PFSK-1 (cell line): Measurements from ENCODE around the gene EMILIN1.

ENCODE experiments used
- FOXP2 ChIP-seq: optimal IDR thresholded peaks from 2 replicates; pipeline ENCODE3; 2011; ENCODE audit warnings: borderline replicate concordance, control low read depth, inconsistent platforms; ENCODE audit not compliant: insufficient read depth; ENCODE audit errors: extremely low read length, extremely low read depth
- POLR2AphosphoS5 ChIP-seq: IDR thresholded peaks from 2 replicates; pipeline ENCODE4 v1.6.1; 2012; ENCODE audit warnings: low read depth, mild to moderate bottlenecking, control low read depth, low read length, moderate library complexity
- SIN3A ChIP-seq: IDR thresholded peaks from 2 replicates; pipeline ENCODE4 v1.6.1; 2012; ENCODE audit warnings: mild to moderate bottlenecking, low read length, moderate library complexity, borderline replicate concordance; ENCODE audit not compliant: insufficient read depth
- TAF1 ChIP-seq: IDR thresholded peaks from 2 replicates; pipeline ENCODE4 v1.6.1; 2012; ENCODE audit warnings: low read length, control low read depth, borderline replicate concordance; ENCODE audit not compliant: insufficient read depth
- TF ChIP-seq, protein P1 (sequence below), 2 experiments: IDR thresholded peaks; 2 replicates each; pipeline versions ENCODE4 v1.6.1 to v1.8.0; 2011 to 2012; ENCODE audit warnings: low read depth in 2 of 2, low read length in 2 of 2, control low read depth in 1 of 2, inconsistent platforms in 1 of 2, mild to moderate bottlenecking in 1 of 2, moderate library complexity in 1 of 2; ENCODE audit not compliant: insufficient read depth in 1 of 2

Gene EMILIN1

GRCh38 chr2:27082773-27083409 is 4.5 kb downstream of the EMILIN1 start:
- TF ChIP-seq FOXP2 (no peak), POLR2AphosphoS5 (no peak), TAF1 (no peak), SIN3A (no peak)
- TF ChIP-seq, protein P1, sequence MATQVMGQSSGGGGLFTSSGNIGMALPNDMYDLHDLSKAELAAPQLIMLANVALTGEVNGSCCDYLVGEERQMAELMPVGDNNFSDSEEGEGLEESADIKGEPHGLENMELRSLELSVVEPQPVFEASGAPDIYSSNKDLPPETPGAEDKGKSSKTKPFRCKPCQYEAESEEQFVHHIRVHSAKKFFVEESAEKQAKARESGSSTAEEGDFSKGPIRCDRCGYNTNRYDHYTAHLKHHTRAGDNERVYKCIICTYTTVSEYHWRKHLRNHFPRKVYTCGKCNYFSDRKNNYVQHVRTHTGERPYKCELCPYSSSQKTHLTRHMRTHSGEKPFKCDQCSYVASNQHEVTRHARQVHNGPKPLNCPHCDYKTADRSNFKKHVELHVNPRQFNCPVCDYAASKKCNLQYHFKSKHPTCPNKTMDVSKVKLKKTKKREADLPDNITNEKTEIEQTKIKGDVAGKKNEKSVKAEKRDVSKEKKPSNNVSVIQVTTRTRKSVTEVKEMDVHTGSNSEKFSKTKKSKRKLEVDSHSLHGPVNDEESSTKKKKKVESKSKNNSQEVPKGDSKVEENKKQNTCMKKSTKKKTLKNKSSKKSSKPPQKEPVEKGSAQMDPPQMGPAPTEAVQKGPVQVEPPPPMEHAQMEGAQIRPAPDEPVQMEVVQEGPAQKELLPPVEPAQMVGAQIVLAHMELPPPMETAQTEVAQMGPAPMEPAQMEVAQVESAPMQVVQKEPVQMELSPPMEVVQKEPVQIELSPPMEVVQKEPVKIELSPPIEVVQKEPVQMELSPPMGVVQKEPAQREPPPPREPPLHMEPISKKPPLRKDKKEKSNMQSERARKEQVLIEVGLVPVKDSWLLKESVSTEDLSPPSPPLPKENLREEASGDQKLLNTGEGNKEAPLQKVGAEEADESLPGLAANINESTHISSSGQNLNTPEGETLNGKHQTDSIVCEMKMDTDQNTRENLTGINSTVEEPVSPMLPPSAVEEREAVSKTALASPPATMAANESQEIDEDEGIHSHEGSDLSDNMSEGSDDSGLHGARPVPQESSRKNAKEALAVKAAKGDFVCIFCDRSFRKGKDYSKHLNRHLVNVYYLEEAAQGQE (IDR thresholded peaks at IDR 0.05; ENCODE audit: insufficient read depth in 1 of 2, low read depth in 2 of 2, low read length in 2 of 2), result no peak

- no peak for TF ChIP-seq SIN3A
- TF ChIP-seq, protein P1 (IDR thresholded peaks at IDR 0.05; ENCODE audit: insufficient read depth in 1 of 2, low read depth in 2 of 2, low read length in 2 of 2), result no peak
- TF ChIP-seq POLR2AphosphoS5, result no peak; the same call in 1 of the 2 replicates
- no peak for TF ChIP-seq FOXP2
- TF ChIP-seq TAF1, result no peak
Measured at GRCh38 chr2:27083410-27084296, 5.2 kb downstream of the EMILIN1 start.

GRCh38 chr2:27084297-27085061 is 6.1 kb downstream of the EMILIN1 start:
- TF ChIP-seq FOXP2 (no peak), SIN3A (no peak), POLR2AphosphoS5 (no peak), TAF1 (no peak)
- TF ChIP-seq, protein P1 (IDR thresholded peaks at IDR 0.05; ENCODE audit: insufficient read depth in 1 of 2, low read depth in 2 of 2, low read length in 2 of 2), result no peak

DNA sequence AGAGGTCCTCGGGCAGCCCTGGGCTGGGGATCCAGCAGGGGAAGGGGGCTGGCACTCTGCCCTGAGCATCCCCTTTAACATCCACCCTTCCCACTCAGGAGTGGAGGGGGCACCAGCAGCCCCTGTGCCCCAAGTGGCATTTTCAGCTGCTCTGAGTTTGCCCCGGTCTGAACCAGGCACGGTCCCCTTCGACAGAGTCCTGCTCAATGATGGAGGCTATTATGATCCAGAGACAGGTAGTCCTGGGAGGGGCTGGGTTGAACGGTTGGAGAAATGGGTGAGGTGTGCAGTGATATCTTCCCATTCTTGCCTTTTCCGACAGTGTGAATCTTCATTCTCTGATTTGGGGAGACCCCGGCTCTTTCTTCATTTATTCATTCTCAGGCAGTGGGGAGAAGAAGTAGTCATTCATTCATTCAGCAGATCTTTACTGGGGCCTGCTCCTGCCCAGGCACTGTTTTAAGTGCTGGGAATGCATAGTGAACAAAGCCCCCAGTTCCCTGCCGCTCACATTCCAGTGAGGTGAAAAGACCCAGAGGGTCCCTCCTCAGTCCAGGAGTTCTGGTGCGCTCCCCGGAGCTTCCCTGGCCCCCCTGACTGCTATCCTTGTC is 6.8 kb downstream of the EMILIN1 start:
- TF ChIP-seq TAF1 (no peak), SIN3A (no peak), POLR2AphosphoS5 (no peak), FOXP2 (no peak)
- TF ChIP-seq, protein P1 (IDR thresholded peaks at IDR 0.05; ENCODE audit: insufficient read depth in 1 of 2, low read depth in 2 of 2, low read length in 2 of 2), result no peak
